Brain microvascular endothelial cell (primary cell): ENCODE measurements around the gene PARP16.

ENCODE experiments used
- DNase-seq: peaks from one replicate; pipeline ENCODE4 v3.0.0-alpha.2; 2020
- H3K27ac ChIP-seq: fragments of 250-450 bp; sonication (Bioruptor Pico); 2 replicates; pipeline ENCODE4 v1.5.1; 2020; ENCODE audit warnings: mild to moderate bottlenecking, moderate library complexity
- H3K27me3 ChIP-seq: fragments of 250-450 bp; sonication (Bioruptor Pico); replicated peaks from 2 replicates; pipeline ENCODE4 v1.5.1; 2020; ENCODE audit warnings: mild to moderate bottlenecking
- H3K36me3 ChIP-seq: fragments of 250-450 bp; sonication (Bioruptor Pico); replicated peaks from 2 replicates; pipeline ENCODE4 v1.5.1; 2020; ENCODE audit warnings: mild to moderate bottlenecking
- H3K4me3 ChIP-seq: 2 replicates; pipeline ENCODE4 v1.5.1; 2011; ENCODE audit warnings: low read depth, mild to moderate bottlenecking, control low read depth, low read length, moderate library complexity
- in situ Hi-C: cut with HindIII; loops from 2 replicates; pipeline ENCODE4 v1.10.0; 2017; ENCODE audit warnings: low sequenced_read_pairs, low pct_ligation_motif_present
- TF ChIP-seq, protein P1 (sequence below): IDR thresholded peaks from 2 replicates; pipeline ENCODE4 v1.5.1; 2011; ENCODE audit warnings: low read depth, mild to moderate bottlenecking, moderate library complexity, low read length, control low read depth, inconsistent platforms; ENCODE audit errors: missing control alignments

The PARP16 gene

DNA sequence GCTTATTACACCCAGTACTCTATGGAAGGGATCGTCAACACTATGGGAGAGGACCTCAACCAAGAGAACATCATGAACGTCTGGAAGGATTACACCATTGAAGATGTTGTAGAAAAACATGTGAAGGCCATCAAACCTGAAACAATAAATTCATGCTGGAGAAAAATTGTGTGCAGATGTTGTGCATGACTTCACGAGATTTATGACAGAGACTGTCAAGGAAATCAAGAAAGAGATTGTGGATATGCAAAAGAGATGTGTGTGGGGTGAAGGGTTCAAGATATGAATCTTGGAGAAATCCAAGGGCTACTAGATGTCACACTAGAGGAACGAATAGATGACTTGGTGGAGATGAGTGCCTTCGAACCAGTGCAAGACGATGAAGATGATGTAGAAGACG is 3.5 kb upstream of the PARP16 start:
- in situ Hi-C loops = no loop called here
- no peaks in the 10 kb centered on the region for H3K27me3 ChIP-seq
- H3K4me3 ChIP-seq = no peak overlapping the region
- no peaks in the 10 kb centered on the region for H3K36me3 ChIP-seq
- no peak for DNase-seq
- TF ChIP-seq, protein P1, sequence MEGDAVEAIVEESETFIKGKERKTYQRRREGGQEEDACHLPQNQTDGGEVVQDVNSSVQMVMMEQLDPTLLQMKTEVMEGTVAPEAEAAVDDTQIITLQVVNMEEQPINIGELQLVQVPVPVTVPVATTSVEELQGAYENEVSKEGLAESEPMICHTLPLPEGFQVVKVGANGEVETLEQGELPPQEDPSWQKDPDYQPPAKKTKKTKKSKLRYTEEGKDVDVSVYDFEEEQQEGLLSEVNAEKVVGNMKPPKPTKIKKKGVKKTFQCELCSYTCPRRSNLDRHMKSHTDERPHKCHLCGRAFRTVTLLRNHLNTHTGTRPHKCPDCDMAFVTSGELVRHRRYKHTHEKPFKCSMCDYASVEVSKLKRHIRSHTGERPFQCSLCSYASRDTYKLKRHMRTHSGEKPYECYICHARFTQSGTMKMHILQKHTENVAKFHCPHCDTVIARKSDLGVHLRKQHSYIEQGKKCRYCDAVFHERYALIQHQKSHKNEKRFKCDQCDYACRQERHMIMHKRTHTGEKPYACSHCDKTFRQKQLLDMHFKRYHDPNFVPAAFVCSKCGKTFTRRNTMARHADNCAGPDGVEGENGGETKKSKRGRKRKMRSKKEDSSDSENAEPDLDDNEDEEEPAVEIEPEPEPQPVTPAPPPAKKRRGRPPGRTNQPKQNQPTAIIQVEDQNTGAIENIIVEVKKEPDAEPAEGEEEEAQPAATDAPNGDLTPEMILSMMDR = no peak
- no peak overlapping the region for H3K27ac ChIP-seq

DNA sequence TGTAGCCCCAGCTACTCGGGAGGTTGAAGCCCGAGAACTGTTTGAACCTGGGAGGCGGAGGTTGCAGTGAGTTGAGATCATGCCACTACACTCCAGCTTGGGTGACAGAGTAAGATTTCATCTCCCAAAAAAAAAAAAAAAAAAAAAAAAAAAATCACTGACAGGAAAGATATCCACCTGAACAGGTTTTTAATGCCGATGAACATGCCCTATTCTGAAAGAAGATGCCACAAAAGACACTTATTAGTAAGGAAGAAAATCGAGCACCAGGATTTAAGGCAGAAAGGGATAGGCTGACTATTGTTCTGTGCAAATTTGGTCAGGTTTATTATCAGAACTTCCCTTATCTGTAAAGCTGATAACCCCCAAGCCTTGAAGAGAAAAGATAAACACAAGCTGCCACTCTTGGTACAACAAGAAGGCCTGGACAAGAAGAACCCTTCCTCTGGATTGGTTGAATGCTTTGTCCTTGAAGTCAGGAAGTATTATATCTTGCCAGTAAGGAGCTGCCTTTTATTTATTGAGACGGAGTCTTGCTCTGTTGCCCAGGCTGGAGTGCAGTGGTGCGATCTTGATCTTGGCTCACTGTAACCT is 2.7 kb upstream of the PARP16 start:
- Histone ChIP-seq H3K4me3 (no peak overlapping the region), H3K27me3 (no peaks in the 10 kb centered on the region), H3K36me3 (no peaks in the 10 kb centered on the region), H3K27ac (no peak overlapping the region)
- DNase-seq = no peak
- in situ Hi-C loops = no loop called here
- TF ChIP-seq, protein P1 = no peak

DNA sequence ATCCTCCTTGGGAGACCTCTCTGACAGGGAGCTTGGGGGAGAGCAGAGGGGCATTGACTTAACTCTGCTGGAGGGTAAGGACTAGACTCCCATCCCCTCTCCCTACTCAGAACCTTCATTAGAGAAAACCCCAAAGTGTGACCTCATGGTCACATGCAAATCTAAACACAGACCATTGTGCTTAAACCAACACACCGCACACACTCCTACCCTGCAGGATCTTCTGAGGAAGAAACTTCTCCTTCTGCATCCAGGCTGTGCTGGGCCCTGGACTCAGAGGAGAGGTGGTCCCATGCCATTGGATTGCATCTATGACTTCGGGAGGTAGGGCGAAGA is 805 bp upstream of the PARP16 start:
- in situ Hi-C loops = no loop called here
- TF ChIP-seq, protein P1 = no peak
- DNase-seq = no peak
- H3K36me3 ChIP-seq = no peaks in the 10 kb centered on the region
- no peaks in the 10 kb centered on the region for H3K27me3 ChIP-seq
- no peak overlapping the region for H3K4me3 ChIP-seq
- no peak overlapping the region for H3K27ac ChIP-seq

DNA sequence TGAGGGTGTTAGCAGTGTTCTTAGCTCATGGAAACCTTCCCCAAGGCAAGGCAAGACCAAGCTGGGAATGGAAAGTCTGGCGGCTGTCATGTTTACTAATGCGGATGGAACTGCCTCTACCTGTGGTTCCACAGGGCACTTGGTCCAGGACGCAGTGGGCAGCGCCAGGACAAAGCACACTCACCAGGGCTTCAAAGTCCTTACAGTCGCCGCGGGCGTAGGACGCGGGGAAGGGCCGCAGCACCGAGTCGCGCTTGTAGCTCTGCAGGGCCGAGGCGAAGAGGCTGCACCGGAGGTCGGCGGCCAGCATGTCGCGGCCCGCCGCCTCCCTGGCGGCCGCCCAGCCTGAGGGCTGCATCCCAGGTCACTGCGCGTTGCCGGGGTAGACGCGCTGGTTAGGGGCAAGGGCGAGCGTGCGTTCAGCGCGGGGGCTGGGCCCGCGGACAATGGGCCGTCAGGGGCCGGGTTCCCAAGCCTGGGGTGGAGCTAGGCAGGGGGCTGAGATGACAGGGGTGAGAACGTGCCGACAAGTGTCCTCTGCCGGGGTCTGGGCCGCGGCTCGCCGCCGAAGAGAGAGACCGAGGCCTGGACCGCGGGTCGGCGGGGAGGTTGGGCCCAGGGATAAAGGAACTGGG is 497 bp downstream of the PARP16 start:
- TF ChIP-seq, protein P1 = no peak
- Histone ChIP-seq H3K27me3 (no peaks in the 10 kb centered on the region), H3K4me3 (peak overlapping the region; percentile 72), H3K27ac (peak overlapping the region; percentile 4), H3K36me3 (no peaks in the 10 kb centered on the region)
- DNase-seq = no peak
- in situ Hi-C loops = no loop called here

DNA sequence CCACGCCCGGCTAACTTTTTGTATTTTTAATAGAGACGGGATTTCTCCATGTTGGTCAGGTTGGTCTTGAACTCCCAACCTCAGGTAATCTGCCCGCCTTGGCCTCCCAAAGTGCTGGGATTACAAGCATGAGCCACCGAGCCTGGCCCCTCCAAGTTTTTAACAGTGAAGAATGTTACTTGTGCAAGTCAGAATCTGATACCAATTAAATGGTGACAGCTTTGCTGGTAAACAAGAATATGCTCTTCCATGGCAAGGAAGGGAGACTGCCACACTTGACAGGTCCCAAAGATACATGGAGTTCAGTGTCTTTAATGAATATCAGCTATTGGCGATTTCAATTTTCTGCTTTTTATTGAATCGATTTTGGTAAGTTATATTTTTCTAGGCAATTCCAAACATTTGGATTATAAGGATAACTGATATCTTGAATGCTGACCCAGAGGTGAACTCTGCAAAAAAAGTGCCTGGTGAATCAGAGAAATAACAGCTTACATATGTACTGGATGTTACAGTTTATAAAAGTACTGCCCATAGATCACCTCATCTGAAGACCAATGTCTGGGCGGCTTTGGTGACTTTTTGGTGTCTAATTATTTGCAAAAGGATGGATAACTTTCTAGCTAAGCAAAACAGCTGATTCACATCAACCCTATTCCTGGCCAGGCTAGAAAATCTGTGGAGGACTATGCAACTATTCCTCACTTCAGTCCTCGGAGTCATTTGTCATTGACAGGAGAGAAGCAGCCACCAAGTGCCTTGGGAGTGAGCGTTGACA is 1.2 kb downstream of the PARP16 start:
- peak; percentile 27 for DNase-seq
- Histone ChIP-seq H3K27me3 (no peaks in the 10 kb centered on the region), H3K4me3 (peak overlapping the region; percentile 72), H3K36me3 (no peaks in the 10 kb centered on the region), H3K27ac (peak overlapping the region; percentile 4)
- TF ChIP-seq, protein P1 = no peak
- in situ Hi-C loops = no loop called here
